CD4-positive, CD25-positive, alpha-beta regulatory T cell (primary cell): Measurements from ENCODE around the gene MIGA1. TPM values are rescaled to one million over a fixed set of nuclear protein-coding genes. Genes with fewer than 3 reads are reported as not detected.
A peak's percentile ranks its signal among the peaks of the same experiment; 100 is the strongest.

Source experiments
- ATAC-seq, 2 donors: fragments of 150-1000 bp; cut with Tn5 transposase; one replicate each; pipeline ENCODE4 v1.10.0; 2021; ENCODE audit warnings: low read depth in 2 of 2, moderate number of reproducible peaks in 2 of 2, moderate library complexity in 1 of 2
- DNase-seq, 3 donors: peaks; one replicate each; pipeline versions ENCODE4 v3.0.0 to v3.0.0-alpha.2; 2012 to 2022; ENCODE audit warnings: mixed read lengths in 1 of 3
- H3K27ac ChIP-seq: one replicate; pipeline ENCODE4 v1.7.0; 2013; ENCODE audit warnings: mild to moderate bottlenecking, low read length; ENCODE audit not compliant: insufficient read depth, poor library complexity, severe bottlenecking
- H3K27me3 ChIP-seq: one replicate; pipeline ENCODE4 v1.7.0; 2013; ENCODE audit warnings: low read length; ENCODE audit not compliant: control insufficient read depth, insufficient read depth
- H3K36me3 ChIP-seq: one replicate; pipeline ENCODE4 v1.7.0; 2013; ENCODE audit warnings: mild to moderate bottlenecking, low read length, moderate library complexity; ENCODE audit not compliant: control insufficient read depth, insufficient read depth
- H3K4me1 ChIP-seq: 2 replicates; pipeline ENCODE4 v1.7.0; 2013; ENCODE audit warnings: mild to moderate bottlenecking, low read length; ENCODE audit not compliant: insufficient read depth, control insufficient read depth, poor library complexity, severe bottlenecking
- H3K4me3 ChIP-seq: one replicate; pipeline ENCODE4 v1.7.0; 2013; ENCODE audit warnings: low read depth, mild to moderate bottlenecking, low read length, moderate library complexity
- H3K9me3 ChIP-seq, 2 experiments: 1 replicate in 1 of 2; 2 replicates in 1 of 2; pipeline ENCODE4 v1.7.0; 2013; ENCODE audit warnings: low read length in 2 of 2, mild to moderate bottlenecking in 1 of 2, moderate library complexity in 1 of 2; ENCODE audit not compliant: control insufficient read depth in 2 of 2
- H3K27ac Mint-ChIP-seq, 3 donors: one replicate each; pipeline ENCODE4 v1.8.0; 2020 to 2022; ENCODE audit warnings: mild to moderate bottlenecking in 3 of 3, mixed read lengths in 3 of 3, moderate library complexity in 2 of 3
- H3K27me3 Mint-ChIP-seq: one replicate; pipeline ENCODE4 v1.8.0; 2022; ENCODE audit warnings: mild to moderate bottlenecking, mixed read lengths
- H3K36me3 Mint-ChIP-seq: one replicate; pipeline ENCODE4 v1.8.0; 2020; ENCODE audit warnings: mixed read lengths
- H3K4me1 Mint-ChIP-seq, 4 donors: one replicate each; pipeline ENCODE4 v1.8.0; 2020 to 2022; ENCODE audit warnings: mixed read lengths in 4 of 4, mild to moderate bottlenecking in 1 of 4
- H3K4me3 Mint-ChIP-seq, 4 donors: one replicate each; pipeline ENCODE4 v1.8.0; 2020 to 2022; ENCODE audit warnings: mild to moderate bottlenecking in 4 of 4, mixed read lengths in 4 of 4, moderate library complexity in 3 of 4
- H3K9me3 Mint-ChIP-seq, 7 donors: one replicate each; pipeline ENCODE4 v1.8.0; 2020 to 2022; ENCODE audit warnings: mixed read lengths in 7 of 7, mild to moderate bottlenecking in 3 of 7, moderate library complexity in 2 of 7
- polyA plus RNA-seq, 4 donors: library from polyadenylated mRNA; unstranded; fragments of 300-500 nt; fragmentation: Illumina TruSeq; gene quantifications; one replicate each; pipeline ENCODE4 v1.2.3, GENCODE V29; 2021
- total RNA-seq: library from RNA; stranded (reverse); gene quantifications from one replicate; pipeline ENCODE4 v1.2.3, GENCODE V29; 2022

The MIGA1 gene
- total and polyA plus RNA-seq, 5 donors from 2014 or later = 8.4 to 15.3 (median 11.7) TPM

- H3K36me3 ChIP-seq = no peaks in the 10 kb centered on the region
- H3K4me3 ChIP-seq = peak overlapping the region; percentile 80
- peak in 1 of 3 donors; percentile 33 for DNase-seq
- H3K27ac ChIP-seq = no peak overlapping the region
- Mint-ChIP-seq H3K9me3 (peaks cover 0 to 1% (median 0%) of the 10 kb centered on the region in 7 donors), H3K4me3 (peak overlapping the region; percentile 24 to 93 (median 74)), H3K27ac (peak overlapping the region in 1 of 3 donors; percentile 25), H3K4me1 (peaks cover 0 to 10% (median 4%) of the 10 kb centered on the region in 4 donors), H3K36me3 (no peaks in the 10 kb centered on the region), H3K27me3 (peaks cover 10% of the 10 kb centered on the region)
- no peak for ATAC-seq
- H3K9me3 ChIP-seq = no peaks in the 10 kb centered on the region
- H3K4me1 ChIP-seq = no peaks in the 10 kb centered on the region
- H3K27me3 ChIP-seq = no peaks in the 10 kb centered on the region
Measured at GRCh38 chr1:77926561-77927357, 147.3 kb downstream of the MIGA1 start.

DNA sequence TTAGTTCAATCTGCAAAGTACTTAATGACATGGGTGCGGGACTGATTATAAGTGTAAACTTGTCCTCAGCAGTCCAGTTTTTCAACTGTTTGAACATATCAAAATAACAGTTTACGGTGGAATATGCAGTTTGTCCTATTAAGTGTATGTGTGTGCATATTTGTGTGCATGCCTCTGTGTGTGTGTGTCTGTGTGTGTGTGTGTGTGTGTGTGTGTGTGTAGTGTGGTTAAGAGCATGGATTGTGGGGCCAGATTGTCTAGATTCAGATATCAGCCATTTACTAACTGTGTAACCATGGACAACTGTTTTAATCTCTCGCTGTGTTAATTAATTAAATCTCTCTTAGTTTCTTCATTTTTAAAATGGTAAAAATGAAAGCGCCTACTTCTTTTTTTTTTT lies 148.0 kb downstream of the MIGA1 start:
- H3K27me3 Mint-ChIP-seq = peaks cover 10% of the 10 kb centered on the region
- Histone ChIP-seq H3K27me3 (no peaks in the 10 kb centered on the region), H3K4me3 (no peak overlapping the region), H3K4me1 (no peaks in the 10 kb centered on the region), H3K27ac (no peak overlapping the region), H3K9me3 (no peaks in the 10 kb centered on the region), H3K36me3 (no peaks in the 10 kb centered on the region)
- ATAC-seq (no peak), DNase-seq (no peak)
- no peak overlapping the region for H3K27ac Mint-ChIP-seq
- peaks cover 0 to 1% (median 0%) of the 10 kb centered on the region in 7 donors for H3K9me3 Mint-ChIP-seq
- H3K4me1 Mint-ChIP-seq = peaks cover 0 to 10% (median 4%) of the 10 kb centered on the region in 4 donors
- no peaks in the 10 kb centered on the region for H3K36me3 Mint-ChIP-seq
- H3K4me3 Mint-ChIP-seq = peak overlapping the region in 2 of 4 donors; percentile 13 to 58

Other genes with a start within 250 kb of the MIGA1 start
- 52.8 TPM for gene ZZZ3, start 97.0 kb upstream of the MIGA1 start, total RNA-seq
- gene ZZZ3, start 97.0 kb upstream of the MIGA1 start, polyA plus RNA-seq = 10 to 100 TPM; 24.2 to 39.4 (median 26.3) TPM
- 58.7 TPM for gene USP33, start 19.8 kb upstream of the MIGA1 start, total RNA-seq
- gene USP33, start 19.8 kb upstream of the MIGA1 start, polyA plus RNA-seq = 10 to 100 TPM; 34.0 to 43.5 (median 40.5) TPM
- 1.1 TPM for gene NEXN, start 109.0 kb downstream of the MIGA1 start, total RNA-seq
- under 1 TPM in 3 of 4 donors, not detected in 1; 0.17 to 0.47 (median 0.17) TPM for gene NEXN, start 109.0 kb downstream of the MIGA1 start, polyA plus RNA-seq
- gene FUBP1, start 199.4 kb downstream of the MIGA1 start, total RNA-seq = 225 TPM
- gene FUBP1, start 199.4 kb downstream of the MIGA1 start, polyA plus RNA-seq = 10 to 100 TPM; 46.2 to 52.8 (median 50.1) TPM
- 34.4 TPM for gene DNAJB4, start 225.3 kb downstream of the MIGA1 start, total RNA-seq
- 1 to 10 TPM; 7.6 to 9.3 (median 8.6) TPM for gene DNAJB4, start 225.3 kb downstream of the MIGA1 start, polyA plus RNA-seq